HEK293T (cell line): ENCODE results near the gene SOX6.

Source experiments
- FOXA1 ChIP-seq: fragments of 450-650 bp; IDR thresholded peaks from 2 replicates; pipeline ENCODE4 v1.6.1; 2016; ENCODE audit warnings: mild to moderate bottlenecking
- HDGF ChIP-seq: fragments of 450-650 bp; IDR thresholded peaks from 2 replicates; pipeline ENCODE4 v1.6.1; 2017; ENCODE audit warnings: antibody characterized with exemption, borderline replicate concordance
- SP1 ChIP-seq: fragments of 450-650 bp; IDR thresholded peaks from 2 replicates; pipeline ENCODE4 v1.6.1; 2017
- ZNF384 ChIP-seq: fragments of 450-650 bp; IDR thresholded peaks from 2 replicates; pipeline ENCODE4 v1.6.1; 2016

GRCh38 chr11:15927196-15927863, 429.0 kb downstream of the SOX6 start:
- no peak for TF ChIP-seq FOXA1
- TF ChIP-seq SP1 = no peak
- no peak for TF ChIP-seq HDGF
- no peak for TF ChIP-seq ZNF384
